GM21529 (cell line): Measurements from ENCODE around the gene MORN1.
"Not testable (repeated sequence)": the region's sequence is repeated elsewhere in the genome, so short reads cannot be mapped to it uniquely, and the experiment has no call there.

Experiments used
- ATAC-seq: cut with Tn5 transposase; IDR thresholded peaks from one replicate; pipeline ENCODE4 v1.9.1; 2021; ENCODE audit not compliant: unreplicated experiment

Gene MORN1

GRCh38 chr1:2391041-2391930 is at the start of gene MORN1, which contains the start of gene RER1:
MORN1 (minus strand) TSS chr1:2391554; CDS start chr1:2391533, 21 bp downstream.
RER1 (plus strand) TSS chr1:2391841; CDS start chr1:2395791, 3,950 bp downstream.
- peak; percentile 85 for ATAC-seq

- not testable (repeated sequence) for ATAC-seq
These were observed 49.0 kb upstream of the MORN1 start for GRCh38 chr1:2440346-2440745.

DNA sequence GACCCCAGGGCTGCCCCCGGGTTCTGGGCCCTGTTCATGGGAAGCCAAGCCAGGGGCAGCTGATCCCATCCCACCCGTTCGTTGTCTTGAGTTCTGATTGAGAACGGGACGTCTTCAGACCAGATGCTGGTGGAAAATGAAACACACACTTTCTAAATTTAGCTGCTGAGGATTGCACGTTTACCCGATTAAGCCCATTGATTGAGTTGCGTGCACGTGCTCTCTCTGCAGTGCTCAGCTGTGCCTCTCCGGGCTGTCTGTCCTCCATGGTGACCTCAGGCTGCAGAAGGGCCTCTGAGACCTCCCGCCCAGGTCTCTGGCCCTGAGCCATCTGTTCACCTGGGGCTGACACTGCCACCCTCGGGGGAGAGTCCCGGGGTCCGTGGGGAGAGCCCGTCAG is 48.0 kb upstream of the MORN1 start:
- no peak for ATAC-seq

- ATAC-seq = no peak
These were observed 47.3 kb upstream of the MORN1 start for GRCh38 chr1:2438641-2439040.

GRCh38 chr1:2438038-2438437 is 46.7 kb upstream of the MORN1 start:
- no peak for ATAC-seq

DNA sequence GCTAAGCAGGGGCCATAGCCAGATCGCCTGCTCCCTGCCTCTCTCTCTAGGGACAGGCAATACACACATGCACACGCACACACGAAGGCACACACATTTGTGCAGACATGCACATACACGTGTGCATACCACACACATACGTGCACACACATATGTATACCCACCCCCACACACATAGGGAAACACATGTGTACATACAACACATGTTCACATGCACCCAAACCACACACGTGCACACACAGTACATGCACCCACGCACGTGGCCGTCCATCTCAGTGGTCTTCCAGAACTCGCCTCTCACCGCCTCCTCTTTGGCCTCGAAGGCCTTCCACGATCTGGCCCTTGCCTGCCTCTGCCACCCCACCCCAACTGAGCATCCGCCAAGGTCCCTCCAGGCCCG is 46.3 kb upstream of the MORN1 start:
- no peak for ATAC-seq

GRCh38 chr1:2436876-2437275 is 45.5 kb upstream of the MORN1 start:
- no peak for ATAC-seq

- no peak for ATAC-seq
These were observed 44.5 kb upstream of the MORN1 start for GRCh38 chr1:2435746-2436355.

DNA sequence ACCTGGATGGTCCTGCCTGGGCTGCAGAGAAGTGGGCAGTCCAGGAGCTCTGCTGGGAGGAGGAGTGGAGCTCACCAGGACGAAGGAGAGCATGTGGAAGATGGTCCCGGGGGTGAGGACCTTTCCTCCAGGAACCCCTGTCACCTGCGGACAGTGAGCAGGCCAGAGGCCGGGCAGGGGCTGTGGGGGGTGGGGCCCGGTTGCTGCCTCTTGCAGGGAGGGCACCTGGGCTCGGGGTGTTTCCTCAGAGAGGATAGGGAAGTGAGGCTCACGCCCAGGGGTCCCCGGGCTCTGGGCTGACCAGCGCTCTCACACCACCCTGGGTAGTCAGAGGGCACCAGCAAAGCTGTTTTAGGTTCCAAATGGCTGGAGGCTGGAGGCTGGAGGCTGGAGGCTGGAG is 43.7 kb upstream of the MORN1 start:
- no peak for ATAC-seq

- ATAC-seq = no peak
These were observed 42.7 kb upstream of the MORN1 start for GRCh38 chr1:2433936-2434655.

DNA sequence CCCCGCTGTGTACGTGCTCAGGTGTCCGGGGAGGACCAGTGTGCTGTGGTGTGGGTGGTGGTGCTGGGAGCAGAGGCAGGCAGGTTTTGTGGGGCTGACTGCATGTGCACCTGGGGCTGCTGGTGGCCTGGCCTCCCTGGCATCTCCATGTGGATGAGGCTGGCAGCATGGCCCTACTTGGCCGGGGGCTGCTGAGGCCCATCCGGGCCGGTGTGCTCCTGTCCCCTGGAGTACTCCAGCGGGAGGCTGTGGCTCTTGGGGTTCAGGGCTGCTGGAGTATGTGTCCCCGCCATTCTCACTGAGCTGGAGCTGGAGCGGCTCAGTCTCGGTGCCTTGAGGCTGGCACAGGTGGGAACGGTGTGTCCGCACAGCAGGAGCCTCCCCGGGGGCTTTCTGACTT is 41.8 kb upstream of the MORN1 start:
- no peak for ATAC-seq

- ATAC-seq = no peak
These were observed 41.1 kb upstream of the MORN1 start for GRCh38 chr1:2432441-2432844.

DNA sequence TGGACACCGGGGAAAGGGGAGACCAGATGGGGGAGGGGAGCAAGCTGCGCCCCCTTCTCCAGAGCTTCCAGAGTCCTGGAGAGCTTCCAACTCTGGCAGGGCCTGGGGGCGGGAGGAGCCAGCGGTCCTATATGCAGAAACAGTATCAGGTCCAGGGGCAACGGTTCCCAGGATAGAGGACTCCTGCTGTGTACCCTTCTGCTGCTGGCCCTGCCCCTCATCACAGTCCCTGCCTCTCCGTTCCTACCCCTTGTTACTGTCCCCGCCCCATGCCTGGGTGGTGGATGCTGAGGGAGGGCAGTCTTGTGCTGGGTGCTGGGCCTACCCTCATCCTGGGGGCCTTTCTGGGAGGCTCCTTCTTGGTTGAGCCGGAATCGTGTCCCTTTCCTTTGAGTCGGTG is 40.2 kb upstream of the MORN1 start:
- ATAC-seq = no peak

- no peak for ATAC-seq
These were observed 39.7 kb upstream of the MORN1 start for GRCh38 chr1:2431103-2431502.

GRCh38 chr1:2430592-2430973 is 39.2 kb upstream of the MORN1 start:
- no peak for ATAC-seq

DNA sequence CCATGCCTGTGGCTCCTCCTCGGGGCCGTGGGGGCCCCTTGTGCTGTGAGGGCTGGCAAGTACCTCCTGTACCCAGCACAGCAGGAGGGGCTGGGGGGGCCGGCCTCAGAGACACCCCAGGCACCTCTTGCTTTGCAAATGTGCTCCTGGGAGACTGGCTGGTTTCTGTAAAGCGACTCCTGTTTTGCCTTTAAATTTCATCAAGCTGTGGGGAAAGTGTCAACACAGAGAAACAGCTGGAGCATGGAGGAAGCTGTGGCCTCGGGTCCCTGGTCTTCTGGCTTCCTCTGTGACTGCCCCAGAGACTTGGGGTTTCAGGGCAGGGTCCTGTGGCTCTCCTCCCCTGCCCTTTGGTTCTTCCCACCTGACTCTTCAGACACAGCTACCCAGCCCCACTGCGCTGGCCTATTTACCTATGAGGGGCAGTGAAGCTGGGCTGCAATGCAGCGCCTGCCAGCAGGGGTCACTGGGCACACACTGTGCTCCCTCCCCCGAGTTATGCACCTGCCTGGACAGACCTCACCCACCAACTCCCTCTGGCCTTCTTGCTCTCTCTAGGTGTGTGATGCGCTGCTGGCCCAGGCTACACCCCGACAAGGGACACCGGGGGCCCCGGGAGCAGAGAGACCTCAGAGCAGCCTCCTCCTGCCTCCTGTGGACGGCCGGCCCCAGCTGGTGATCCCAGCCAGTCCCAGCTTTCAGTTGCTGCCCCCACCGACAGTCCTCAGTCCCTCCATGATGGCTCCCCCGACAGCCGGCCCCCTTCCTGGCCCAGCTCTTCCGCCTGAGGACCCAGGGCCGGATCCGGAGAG is 38.6 kb upstream of the MORN1 start:
- no peak for ATAC-seq

DNA sequence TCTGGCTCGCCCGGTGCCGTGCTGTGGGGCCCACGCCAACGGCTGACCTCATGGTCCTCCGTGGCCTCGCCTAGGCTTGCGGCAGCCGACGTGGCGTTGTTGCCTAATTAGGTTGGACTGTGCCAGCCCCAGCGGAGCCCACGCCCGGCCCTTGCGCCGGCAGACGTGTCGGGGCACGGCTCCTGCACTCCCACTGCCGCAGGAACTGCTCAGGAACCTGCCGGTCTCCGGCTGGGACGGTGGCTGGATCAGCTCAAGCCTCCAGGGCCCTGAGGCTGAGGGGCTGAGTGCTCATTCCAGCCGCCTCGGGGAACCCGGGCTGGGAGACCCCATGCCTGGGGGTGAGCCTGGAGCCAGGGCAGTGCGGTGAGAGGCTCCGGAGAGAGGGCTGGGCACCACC is 37.1 kb upstream of the MORN1 start:
- no peak for ATAC-seq

DNA sequence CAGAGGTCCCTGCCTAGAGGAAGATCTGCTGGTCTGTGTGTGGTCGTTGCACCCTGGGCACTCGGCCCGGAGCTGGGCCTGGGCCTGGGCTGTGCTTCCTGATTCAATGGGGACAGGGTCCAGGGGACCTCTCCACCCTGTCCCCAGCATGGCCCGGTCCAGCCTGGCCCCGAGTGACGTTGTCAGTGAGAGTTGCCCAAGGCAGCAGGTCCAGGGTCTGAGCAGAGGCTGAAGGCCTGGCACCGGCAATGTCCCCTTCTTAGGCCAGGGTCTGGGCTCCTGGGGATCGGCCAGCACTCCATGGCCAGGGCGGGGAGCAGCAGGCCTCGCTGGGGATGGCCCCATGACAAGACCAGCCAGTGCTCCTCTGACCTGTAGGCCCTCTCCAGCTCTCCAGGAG is 36.6 kb upstream of the MORN1 start:
- no peak for ATAC-seq

DNA sequence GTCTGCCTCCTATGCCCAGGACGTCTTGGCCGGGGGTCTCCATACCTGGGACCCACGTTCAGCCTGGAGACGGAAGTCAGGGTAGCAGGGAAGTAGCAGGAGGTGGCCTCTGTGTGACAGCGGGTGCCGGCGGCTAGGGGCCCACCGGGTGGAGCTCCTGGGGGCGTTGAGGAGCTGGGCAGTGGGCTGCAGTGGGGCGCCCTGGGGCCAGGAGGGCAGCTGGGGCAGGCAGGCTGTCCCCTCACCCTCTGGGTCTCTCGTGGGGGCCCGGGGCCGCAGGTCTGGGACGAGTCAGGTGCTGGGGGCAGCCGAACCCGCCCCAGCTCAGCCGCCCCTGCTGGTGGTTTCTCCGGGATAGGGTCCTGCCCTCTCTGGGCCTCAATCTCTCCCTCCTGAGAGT is 35.7 kb upstream of the MORN1 start:
- no peak for ATAC-seq

- no peak for ATAC-seq
These were observed 35.2 kb upstream of the MORN1 start for GRCh38 chr1:2426540-2426939.

DNA sequence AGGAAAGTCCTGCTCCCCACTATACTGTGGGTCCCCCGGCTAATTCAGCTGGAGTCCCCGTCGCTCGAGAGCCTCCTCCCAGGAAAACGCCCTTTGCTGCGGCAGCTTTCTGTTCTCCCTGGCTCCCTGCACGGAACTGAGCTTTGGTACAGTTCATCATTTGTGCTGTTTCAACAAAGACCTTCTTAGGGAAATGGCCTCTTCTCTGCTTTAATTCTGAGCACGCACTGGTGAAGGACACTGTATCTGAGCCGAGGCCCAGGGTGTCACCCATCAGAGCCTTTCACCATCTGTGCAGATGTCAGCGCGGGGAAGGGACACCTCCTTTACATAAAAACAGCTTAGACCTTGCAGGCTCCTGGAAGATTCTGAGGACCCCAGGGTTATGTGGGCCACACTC is 34.5 kb upstream of the MORN1 start:
- no peak for ATAC-seq
